SK-N-SH treated with all-trans-retinoic acid at 6 μM for 48 hours (cell line): ENCODE measurements around the gene PKNOX2.

Experiments used
- ATAC-seq: fragments of 200-7000 bp; cut with Tn5 transposase; 3 replicates; pipeline ENCODE4 v1.9.1; 2020; ENCODE audit warnings: mild to moderate bottlenecking, moderate library complexity
- ARNTL ChIP-seq: fragments of 450-650 bp; formaldehyde crosslinking; IDR thresholded peaks from 2 replicates; pipeline ENCODE4 v1.5.0; 2020; ENCODE audit warnings: low read depth, mild to moderate bottlenecking, moderate library complexity, borderline replicate concordance
- BACH2 ChIP-seq: fragments of 250-450 bp; sonication (Bioruptor Pico); IDR thresholded peaks from 2 replicates; pipeline ENCODE4 v1.9.0; 2021; ENCODE audit warnings: mild to moderate bottlenecking, borderline replicate concordance
- CREB5 ChIP-seq: fragments of 250-450 bp; sonication (Bioruptor Pico); IDR thresholded peaks from 2 replicates; pipeline ENCODE4 v1.5.1; 2020; ENCODE audit warnings: low read depth, mild to moderate bottlenecking, moderate library complexity
- CSDC2 ChIP-seq: fragments of 250-450 bp; sonication (Bioruptor Pico); IDR thresholded peaks from 2 replicates; pipeline ENCODE4 v1.5.0; 2020; ENCODE audit warnings: mild to moderate bottlenecking, moderate library complexity
- CSRNP3 ChIP-seq: fragments of 250-450 bp; sonication (Bioruptor Pico); IDR thresholded peaks from 2 replicates; pipeline ENCODE4 v1.5.1; 2021; ENCODE audit warnings: mild to moderate bottlenecking, moderate library complexity
- ESRRG ChIP-seq: fragments of 250-450 bp; sonication (Bioruptor Pico); IDR thresholded peaks from 2 replicates; pipeline ENCODE4 v1.6.1; 2021; ENCODE audit warnings: mild to moderate bottlenecking
- GLIS3 ChIP-seq: fragments of 250-450 bp; sonication (Bioruptor Pico); IDR thresholded peaks from 2 replicates; pipeline ENCODE4 v1.5.0; 2020; ENCODE audit warnings: mild to moderate bottlenecking, moderate library complexity
- ISL1 ChIP-seq: fragments of 250-450 bp; sonication (Bioruptor Pico); IDR thresholded peaks from 2 replicates; pipeline ENCODE4 v2.1.2; 2022; ENCODE audit warnings: mild to moderate bottlenecking, moderate library complexity
- OSR1 ChIP-seq: fragments of 250-450 bp; sonication (Bioruptor Pico); IDR thresholded peaks from 2 replicates; pipeline ENCODE4 v1.8.0; 2022; ENCODE audit warnings: moderate library complexity, mild to moderate bottlenecking, inconsistent platforms
- PATZ1 ChIP-seq: fragments of 250-450 bp; sonication (Bioruptor Pico); IDR thresholded peaks from 2 replicates; pipeline ENCODE4 v1.8.0; 2020; ENCODE audit warnings: mild to moderate bottlenecking, moderate library complexity, borderline replicate concordance
- POU6F1 ChIP-seq: fragments of 250-450 bp; sonication (Bioruptor Pico); IDR thresholded peaks from 2 replicates; pipeline ENCODE4 v1.8.0; 2021; ENCODE audit warnings: low read depth, mild to moderate bottlenecking, moderate library complexity, borderline replicate concordance
- PPARA ChIP-seq: fragments of 250-450 bp; sonication (Bioruptor Pico); IDR thresholded peaks from 2 replicates; pipeline ENCODE4 v1.5.0; 2020; ENCODE audit warnings: mild to moderate bottlenecking, borderline replicate concordance
- RARB ChIP-seq: fragments of 250-450 bp; sonication (Bioruptor Pico); IDR thresholded peaks from 2 replicates; pipeline ENCODE4 v1.8.0; 2021; ENCODE audit warnings: mild to moderate bottlenecking, moderate library complexity
- SNAI2 ChIP-seq: fragments of 250-450 bp; sonication (Bioruptor Pico); IDR thresholded peaks from 2 replicates; pipeline ENCODE4 v1.5.0; 2020; ENCODE audit warnings: mild to moderate bottlenecking, moderate library complexity
- TCF4 ChIP-seq: fragments of 250-450 bp; sonication (Bioruptor Pico); IDR thresholded peaks from 2 replicates; pipeline ENCODE4 v1.8.0; 2021; ENCODE audit warnings: mild to moderate bottlenecking, moderate library complexity, borderline replicate concordance
- TSHZ2 ChIP-seq: fragments of 250-450 bp; sonication (Bioruptor Pico); IDR thresholded peaks from 2 replicates; pipeline ENCODE4 v1.5.0; 2020; ENCODE audit warnings: mild to moderate bottlenecking, moderate library complexity
- ZFP3 ChIP-seq: fragments of 250-450 bp; sonication (Bioruptor Pico); IDR thresholded peaks from 2 replicates; pipeline ENCODE4 v1.5.0; 2020; ENCODE audit warnings: mild to moderate bottlenecking, moderate library complexity
- ZFP30 ChIP-seq: fragments of 450-650 bp; formaldehyde crosslinking; IDR thresholded peaks from 2 replicates; pipeline ENCODE4 v1.5.0; 2022; ENCODE audit warnings: mild to moderate bottlenecking, moderate library complexity
- ZNF565 ChIP-seq: fragments of 450-650 bp; formaldehyde crosslinking; conservative IDR thresholded peaks from 2 replicates; pipeline ENCODE4 v1.5.0; 2020; ENCODE audit warnings: low read depth, mild to moderate bottlenecking, moderate library complexity
- ZNF70 ChIP-seq: fragments of 450-650 bp; formaldehyde crosslinking; IDR thresholded peaks from 2 replicates; pipeline ENCODE4 v1.5.0; 2020; ENCODE audit warnings: mild to moderate bottlenecking, moderate library complexity
- ZNF8 ChIP-seq: fragments of 450-650 bp; formaldehyde crosslinking; IDR thresholded peaks from 2 replicates; pipeline ENCODE4 v1.5.0; 2020; ENCODE audit warnings: mild to moderate bottlenecking, moderate library complexity

Gene PKNOX2

GRCh38 chr11:125345421-125346178, 181.0 kb downstream of the PKNOX2 start:
- peak; percentile 90 for ATAC-seq
- TF ChIP-seq PATZ1 (CRISPR knock-in tag) (no peak), PPARA (CRISPR knock-in tag) (no peak), ZNF565 (CRISPR knock-in tag) (no peak), OSR1 (no peak), TCF4 (CRISPR knock-in tag) (no peak), BACH2 (no peak), ARNTL (CRISPR knock-in tag) (no peak), RARB (no peak), ZFP30 (CRISPR knock-in tag) (no peak), TSHZ2 (CRISPR knock-in tag) (no peak), GLIS3 (CRISPR knock-in tag) (no peak), CREB5 (no peak; the same call in 1 of the 2 replicates), CSDC2 (CRISPR knock-in tag) (no peak), POU6F1 (CRISPR knock-in tag) (no peak), ISL1 (CRISPR knock-in tag) (no peak), ESRRG (CRISPR knock-in tag) (no peak), ZNF8 (CRISPR knock-in tag) (no peak), ZFP3 (CRISPR knock-in tag) (no peak), CSRNP3 (CRISPR knock-in tag) (no peak), SNAI2 (no peak)

GRCh38 chr11:125346179-125346530, 181.6 kb downstream of the PKNOX2 start:
- ATAC-seq, result no peak
- TF ChIP-seq CSDC2 (CRISPR knock-in tag) (no peak), SNAI2 (no peak), BACH2 (no peak), ZNF565 (CRISPR knock-in tag) (no peak), RARB (no peak), PPARA (CRISPR knock-in tag) (no peak), ZNF70 (CRISPR knock-in tag) (no peak), ZFP3 (CRISPR knock-in tag) (no peak), ARNTL (CRISPR knock-in tag) (no peak), PATZ1 (CRISPR knock-in tag) (no peak), ESRRG (CRISPR knock-in tag) (no peak), TCF4 (CRISPR knock-in tag) (no peak)
